Measurements from ENCODE around the gene TMEM178B.

Gene TMEM178B

GRCh38 chr7:141288626-141289025 lies 214.8 kb downstream of the TMEM178B start:
- H3K4me3 ChIP-seq (ENCODE audit: low read length) = no peak overlapping the region
- 0 out of 2 replicates have a peak, but pooled peaks cover 3% of the 10 kb centered on the region for H3K27me3 ChIP-seq (ENCODE audit: control insufficient read depth, low read length)
- H3K79me2 ChIP-seq (ENCODE audit: control insufficient read depth, low read length) = no peaks in the 10 kb centered on the region
- H3K9me3 ChIP-seq (ENCODE audit: control insufficient read depth, insufficient read depth, low read length) = no peaks in the 10 kb centered on the region
- H4K20me1 ChIP-seq (ENCODE audit: control insufficient read depth, insufficient read depth, low read depth, low read length) = no peaks in the 10 kb centered on the region
- H3K9me2 ChIP-seq (replicated peaks; ENCODE audit: control insufficient read depth, low read length) = no peaks in the 10 kb centered on the region
- no peak for TF ChIP-seq EZH2phosphoT487 (IDR thresholded peaks at IDR 0.05; ENCODE audit: borderline replicate concordance, low read length)
- TF ChIP-seq CTCF (IDR thresholded peaks at IDR 0.05; ENCODE audit: low read depth, low read length, poor library complexity, severe bottlenecking) = no peak
- H3K4me2 ChIP-seq (ENCODE audit: low read length) = no peak overlapping the region
- H3K27ac ChIP-seq (ENCODE audit: low read depth, low read length) = no peak overlapping the region
- H3F3A ChIP-seq (ENCODE audit: control insufficient read depth, insufficient read depth) = no peaks in the 10 kb centered on the region
- H3K4me1 ChIP-seq (ENCODE audit: control insufficient read depth, low read length) = peaks cover 6% of the 10 kb centered on the region
- H3K36me3 ChIP-seq (ENCODE audit: control insufficient read depth, low read length) = no peaks in the 10 kb centered on the region

- no peaks in the 10 kb centered on the region for H3F3A ChIP-seq (ENCODE audit: control insufficient read depth, insufficient read depth)
- H3K36me3 ChIP-seq (ENCODE audit: control insufficient read depth, low read length) = no peaks in the 10 kb centered on the region
- no peaks in the 10 kb centered on the region for H3K79me2 ChIP-seq (ENCODE audit: control insufficient read depth, low read length)
- TF ChIP-seq CTCF (IDR thresholded peaks at IDR 0.05; ENCODE audit: low read depth, low read length, poor library complexity, severe bottlenecking) (no peak), EZH2phosphoT487 (IDR thresholded peaks at IDR 0.05; ENCODE audit: borderline replicate concordance, low read length) (no peak)
- H3K4me3 ChIP-seq (ENCODE audit: low read length) = no peak overlapping the region
- no peak overlapping the region for H3K27ac ChIP-seq (ENCODE audit: low read depth, low read length)
- H4K20me1 ChIP-seq (ENCODE audit: control insufficient read depth, insufficient read depth, low read depth, low read length) = no peaks in the 10 kb centered on the region
- H3K27me3 ChIP-seq (ENCODE audit: control insufficient read depth, low read length) = 0 out of 2 replicates have a peak, but pooled peaks cover 3% of the 10 kb centered on the region
- peaks cover 6% of the 10 kb centered on the region for H3K4me1 ChIP-seq (ENCODE audit: control insufficient read depth, low read length)
- H3K9me2 ChIP-seq (replicated peaks; ENCODE audit: control insufficient read depth, low read length) = no peaks in the 10 kb centered on the region
- no peak overlapping the region for H3K4me2 ChIP-seq (ENCODE audit: low read length)
- H3K9me3 ChIP-seq (ENCODE audit: control insufficient read depth, insufficient read depth, low read length) = no peaks in the 10 kb centered on the region
Observed at GRCh38 chr7:141290365-141290764, 216.5 kb downstream of the TMEM178B start.

DNA sequence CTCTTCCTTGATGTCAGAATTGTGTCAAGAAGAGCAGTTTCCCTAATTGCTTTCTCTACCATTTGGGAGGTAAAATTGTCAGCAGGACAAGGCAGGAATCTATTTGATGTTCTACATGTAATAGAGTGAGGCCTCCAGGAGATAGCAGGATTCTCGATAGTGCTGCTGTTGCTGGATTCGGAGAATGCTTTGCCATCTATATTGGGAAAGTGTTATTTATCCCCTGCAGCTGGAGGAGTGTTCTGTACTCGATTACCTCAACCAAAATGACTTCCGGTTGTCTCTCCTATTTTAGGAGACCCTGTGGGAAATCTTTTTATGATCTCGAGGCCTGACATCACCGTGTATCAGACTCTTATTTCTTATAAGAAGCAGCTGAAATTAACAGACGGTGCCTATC lies 217.1 kb downstream of the TMEM178B start:
- H3K79me2 ChIP-seq (ENCODE audit: control insufficient read depth, low read length) = no peaks in the 10 kb centered on the region
- H3K36me3 ChIP-seq (ENCODE audit: control insufficient read depth, low read length) = no peaks in the 10 kb centered on the region
- TF ChIP-seq CTCF (IDR thresholded peaks at IDR 0.05; ENCODE audit: low read depth, low read length, poor library complexity, severe bottlenecking) (no peak), EZH2phosphoT487 (IDR thresholded peaks at IDR 0.05; ENCODE audit: borderline replicate concordance, low read length) (no peak)
- H3K9me2 ChIP-seq (replicated peaks; ENCODE audit: control insufficient read depth, low read length) = no peaks in the 10 kb centered on the region
- no peaks in the 10 kb centered on the region for H4K20me1 ChIP-seq (ENCODE audit: control insufficient read depth, insufficient read depth, low read depth, low read length)
- no peaks in the 10 kb centered on the region for H3F3A ChIP-seq (ENCODE audit: control insufficient read depth, insufficient read depth)
- no peak overlapping the region for H3K4me3 ChIP-seq (ENCODE audit: low read length)
- peaks cover 6% of the 10 kb centered on the region for H3K4me1 ChIP-seq (ENCODE audit: control insufficient read depth, low read length)
- no peak overlapping the region for H3K27ac ChIP-seq (ENCODE audit: low read depth, low read length)
- 0 out of 2 replicates have a peak, but pooled peaks cover 3% of the 10 kb centered on the region for H3K27me3 ChIP-seq (ENCODE audit: control insufficient read depth, low read length)
- H3K9me3 ChIP-seq (ENCODE audit: control insufficient read depth, insufficient read depth, low read length) = no peaks in the 10 kb centered on the region
- H3K4me2 ChIP-seq (ENCODE audit: low read length) = peak overlapping the region; percentile 20

All from DOHH2 (cell line).